SJSA1 (cell line): ENCODE data around the gene ILF2. TPM values are rescaled to one million over a fixed set of nuclear protein-coding genes. Genes with fewer than 3 reads are reported as not detected.

Experiments used
- total RNA-seq: library from RNA; depleted of rRNA; stranded (reverse); fragments of >200 nt; shearing (Covaris generic); gene quantifications from 2 replicates; pipeline ENCODE4 v1.2.3, GENCODE V29; 2014; rRNA removed

The ILF2 gene
- total RNA-seq, 1 experiment from 2014 or later = 370 TPM

Other genes with a start within 250 kb of the ILF2 start
- not detected in 2 replicates for gene S100A7, start 210.3 kb downstream of the ILF2 start, total RNA-seq
- gene S100A6, start 135.0 kb downstream of the ILF2 start, total RNA-seq = 609 and 771 TPM in 2 replicates
- not detected in 2 replicates for gene S100A5, start 130.1 kb downstream of the ILF2 start, total RNA-seq
- 5.0 and 9.5 TPM in 2 replicates for gene S100A4, start 125.2 kb downstream of the ILF2 start, total RNA-seq
- 0.31 and 2.9 TPM in 2 replicates for gene S100A3, start 121.7 kb downstream of the ILF2 start, total RNA-seq
- gene S100A2, start 105.1 kb downstream of the ILF2 start, total RNA-seq = 5.3 and 15.8 TPM in 2 replicates
- 38.8 and 39.8 TPM in 2 replicates for gene S100A16, start 57.9 kb downstream of the ILF2 start, total RNA-seq
- not detected in 2 replicates for gene S100A14, start 54.7 kb downstream of the ILF2 start, total RNA-seq
- 74.0 and 135 TPM in 2 replicates for gene S100A13, start 43.5 kb downstream of the ILF2 start, total RNA-seq
- 0.32 TPM in 1 of 2 replicates, not detected in the other for gene S100A1, start 42.6 kb downstream of the ILF2 start, total RNA-seq
- 31.0 and 50.8 TPM in 2 replicates for gene CHTOP, start 36.9 kb downstream of the ILF2 start, total RNA-seq
- gene SNAPIN, start 12.3 kb downstream of the ILF2 start, total RNA-seq = 48.0 and 59.3 TPM in 2 replicates
- 0.05 TPM in 1 of 2 replicates, not detected in the other for gene NPR1, start 7.7 kb upstream of the ILF2 start, total RNA-seq
- gene INTS3, start 57.1 kb upstream of the ILF2 start, total RNA-seq = 17.2 and 23.4 TPM in 2 replicates
- 5.7 and 11.9 TPM in 2 replicates for gene SLC27A3, start 104.4 kb upstream of the ILF2 start, total RNA-seq